ENCODE results near the gene ARHGAP25.

Gene ARHGAP25

DNA sequence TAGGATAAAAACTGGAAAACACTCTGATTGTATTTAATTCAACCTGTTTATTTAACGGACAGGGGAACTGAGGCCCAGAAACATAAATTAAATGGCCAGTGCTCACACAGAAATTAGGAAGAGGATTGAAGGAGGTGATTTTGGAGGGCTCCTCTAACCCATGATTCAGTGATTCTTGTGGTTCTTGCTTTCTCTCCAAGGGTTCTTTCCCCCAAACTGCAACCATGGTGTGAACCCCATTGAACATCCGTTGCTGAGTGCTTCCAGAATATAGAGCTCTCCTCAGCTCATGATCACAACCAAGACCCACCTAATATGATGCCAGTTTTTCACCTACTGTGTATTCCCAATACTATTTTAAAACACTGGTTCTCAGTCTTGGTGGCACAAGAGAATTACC, 95.1 kb downstream of the ARHGAP25 start:
- no peak for DNase-seq (ENCODE audit: low read depth in 2 of 2)

DNA sequence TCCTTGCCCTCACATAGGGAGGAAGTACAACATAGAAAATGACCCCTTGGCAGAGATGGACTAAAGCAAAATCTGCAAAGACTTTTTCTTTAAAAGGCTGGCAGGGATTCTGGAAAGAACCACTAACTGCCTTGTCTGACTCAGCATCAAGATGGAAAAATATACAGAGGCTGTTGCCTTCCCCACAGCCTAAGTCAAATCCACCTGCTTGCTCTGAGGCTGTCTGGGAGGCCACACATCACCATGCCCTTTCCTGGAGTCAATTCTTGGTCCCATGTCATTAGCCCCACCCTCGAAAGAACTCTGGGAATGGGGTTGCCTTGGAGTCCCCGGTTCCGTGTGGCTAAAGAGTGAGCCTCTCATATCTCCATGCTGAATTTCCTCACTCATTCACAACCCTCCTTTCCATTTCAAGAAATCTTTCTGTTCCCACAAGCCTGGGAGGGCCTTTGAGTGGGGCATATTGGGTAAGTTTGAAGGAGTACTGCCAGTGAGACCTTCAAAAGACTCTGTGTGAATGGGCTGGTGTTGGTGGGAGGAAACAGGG, 97.1 kb downstream of the ARHGAP25 start:
- DNase-seq (ENCODE audit: low read depth in 2 of 2) = no peak

DNA sequence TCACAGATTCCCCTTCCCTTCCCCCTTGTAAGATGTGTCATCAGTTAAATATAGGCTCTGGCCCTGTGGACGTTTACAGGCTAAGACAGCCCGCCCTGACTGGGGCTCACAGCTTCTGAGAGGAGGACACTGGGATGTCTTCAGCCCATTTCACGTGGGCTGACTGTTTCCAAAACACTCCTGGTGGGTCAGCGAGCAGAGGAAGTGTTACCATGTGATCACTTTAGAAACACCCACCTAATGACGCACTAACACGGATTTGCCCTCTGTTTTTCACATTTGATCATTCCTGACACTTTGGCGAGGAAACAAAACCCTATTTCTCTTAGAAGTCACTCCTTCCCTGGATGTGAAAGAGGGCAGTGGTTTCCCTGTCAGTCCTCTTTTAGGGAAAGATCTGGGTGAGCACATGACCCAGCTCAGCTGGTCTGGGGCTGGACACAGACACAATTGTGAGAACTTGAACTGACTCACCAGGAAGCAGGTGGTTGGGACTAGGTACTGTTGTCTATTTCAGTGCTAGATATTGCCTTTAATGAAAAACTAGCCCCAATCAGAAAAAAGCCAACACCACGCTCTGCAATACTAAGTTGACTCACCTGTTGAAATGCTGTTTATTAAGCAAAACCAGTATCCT, 97.7 kb downstream of the ARHGAP25 start:
- peak; percentile 37 to 54 for DNase-seq (ENCODE audit: low read depth in 2 of 2)

DNA sequence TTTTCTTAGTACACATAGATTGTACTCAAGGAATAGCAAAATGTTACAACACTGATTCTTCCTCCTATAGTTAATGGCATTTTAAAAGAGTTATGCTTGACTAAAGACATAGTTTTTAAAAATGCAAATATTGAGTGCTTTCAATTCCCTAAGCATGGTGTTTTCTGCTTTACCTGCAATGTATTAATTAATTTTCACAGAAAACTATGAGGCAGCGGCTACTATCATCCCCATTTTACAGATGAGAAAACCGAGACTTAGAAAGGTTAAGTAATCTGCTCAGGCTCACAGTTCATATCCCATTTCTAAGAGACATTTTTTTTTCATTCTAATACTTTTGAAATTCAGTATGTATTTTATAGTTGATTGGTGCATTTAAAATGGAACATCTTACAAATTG, 98.6 kb downstream of the ARHGAP25 start:
- DNase-seq (ENCODE audit: low read depth in 2 of 2) = no peak

DNA sequence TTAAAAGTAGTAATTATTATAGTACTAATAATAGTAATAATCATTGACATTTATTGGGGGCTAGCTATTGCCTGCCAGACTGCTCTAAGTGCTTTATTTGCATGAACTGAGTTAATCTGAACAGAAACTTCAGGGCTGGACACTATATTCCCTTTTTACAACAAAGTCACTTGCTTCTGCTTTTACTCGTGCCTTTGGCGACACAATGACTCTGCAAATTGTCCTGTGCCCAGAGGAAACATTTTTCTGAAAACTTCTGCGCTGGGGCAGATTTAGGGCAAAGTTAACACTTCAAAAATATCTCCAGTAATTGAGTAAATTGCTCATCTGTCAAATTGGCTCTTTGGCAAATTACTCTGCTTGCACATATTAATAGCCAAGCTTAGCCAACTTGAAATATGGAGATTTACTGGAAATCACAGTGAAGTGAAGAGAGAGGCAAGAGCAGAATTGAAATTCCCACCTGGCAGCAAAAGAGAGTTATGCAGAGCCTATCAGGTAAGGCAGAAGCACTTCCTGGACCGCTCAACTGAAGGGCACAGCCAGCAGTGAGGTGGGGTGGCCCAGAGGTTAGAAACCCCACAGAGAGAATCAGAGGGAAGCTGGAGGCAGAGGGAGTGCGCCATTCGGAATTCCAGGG, 100.2 kb downstream of the ARHGAP25 start:
- DNase-seq (ENCODE audit: low read depth in 2 of 2) = no peak

DNA sequence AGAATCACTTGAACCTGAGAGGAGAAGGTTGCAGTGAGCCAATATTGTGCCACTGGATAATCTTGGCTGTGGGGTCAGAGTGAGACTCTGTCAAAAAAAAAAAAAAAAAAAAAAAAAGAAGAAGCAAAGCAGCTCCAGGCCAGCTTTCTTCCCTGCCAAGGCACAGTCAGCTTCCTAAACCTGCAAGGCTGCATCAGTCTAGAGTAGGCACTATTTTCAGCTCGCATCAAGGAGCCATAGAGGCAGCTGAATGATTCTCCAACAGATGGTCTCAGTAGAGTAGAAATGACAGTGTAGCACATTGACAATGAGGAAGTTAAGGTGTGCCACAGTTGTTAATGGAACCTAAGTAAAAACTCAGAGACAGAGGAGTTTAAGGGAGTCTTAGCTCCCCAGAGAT, 101.0 kb downstream of the ARHGAP25 start:
- DNase-seq (ENCODE audit: low read depth in 2 of 2) = no peak

DNA sequence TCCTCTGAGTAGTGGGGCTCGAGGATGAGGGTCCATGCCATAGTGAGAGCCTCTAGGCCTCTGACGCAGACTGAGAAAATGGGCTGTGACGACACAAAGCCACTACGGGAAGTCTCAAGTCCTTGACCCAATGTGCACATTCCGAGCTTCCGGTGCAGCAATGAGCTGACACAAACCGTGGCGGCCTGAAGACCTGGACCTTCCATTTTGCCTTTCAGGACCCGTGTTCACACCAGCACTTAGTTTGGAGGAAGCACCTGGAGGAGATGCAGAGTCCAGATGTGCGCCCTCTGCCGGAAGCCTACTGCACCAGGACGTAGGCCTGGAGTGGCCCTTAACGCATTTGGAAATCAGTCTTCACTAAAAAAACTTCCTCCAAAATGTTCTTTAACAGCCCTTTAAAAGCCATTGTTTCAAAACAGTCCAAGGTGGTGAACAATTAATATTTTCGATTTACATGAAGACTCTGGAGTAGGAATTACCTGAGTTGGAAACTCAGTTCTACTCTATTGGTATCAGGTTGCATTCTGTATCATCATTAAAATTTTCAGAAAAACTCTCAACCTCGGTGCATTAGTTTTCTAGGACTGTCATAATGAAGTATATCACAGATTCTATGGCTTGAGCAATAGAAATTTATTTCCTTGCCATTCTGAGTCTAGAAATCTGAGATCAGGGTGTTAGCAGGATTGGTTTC, 102.7 kb downstream of the ARHGAP25 start:
- DNase-seq (ENCODE audit: low read depth in 2 of 2) = peak; percentile 45 to 50

DNA sequence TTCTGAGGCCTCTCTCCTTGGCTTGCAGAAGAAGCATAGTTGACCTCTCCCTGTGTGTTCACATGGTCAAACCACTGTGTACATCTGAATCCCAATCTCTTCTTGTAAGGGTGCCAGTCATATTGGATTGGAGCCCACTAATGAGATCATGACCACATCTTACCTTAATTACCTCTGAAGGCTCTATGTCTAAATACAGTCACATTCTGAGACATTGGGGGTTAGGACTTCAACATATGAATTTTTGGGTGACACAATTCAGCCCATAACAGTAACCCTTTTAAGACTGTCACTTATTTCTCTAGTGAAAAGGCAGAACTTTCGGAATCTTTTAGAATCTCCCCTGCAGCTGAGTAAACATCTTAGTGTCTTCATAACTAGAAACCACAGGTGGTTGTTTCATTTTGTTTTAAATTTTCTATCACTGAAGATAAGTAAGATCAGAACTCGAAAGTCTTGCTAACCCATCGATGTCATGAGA, 103.3 kb downstream of the ARHGAP25 start:
- no peak for DNase-seq (ENCODE audit: low read depth in 2 of 2)

DNA sequence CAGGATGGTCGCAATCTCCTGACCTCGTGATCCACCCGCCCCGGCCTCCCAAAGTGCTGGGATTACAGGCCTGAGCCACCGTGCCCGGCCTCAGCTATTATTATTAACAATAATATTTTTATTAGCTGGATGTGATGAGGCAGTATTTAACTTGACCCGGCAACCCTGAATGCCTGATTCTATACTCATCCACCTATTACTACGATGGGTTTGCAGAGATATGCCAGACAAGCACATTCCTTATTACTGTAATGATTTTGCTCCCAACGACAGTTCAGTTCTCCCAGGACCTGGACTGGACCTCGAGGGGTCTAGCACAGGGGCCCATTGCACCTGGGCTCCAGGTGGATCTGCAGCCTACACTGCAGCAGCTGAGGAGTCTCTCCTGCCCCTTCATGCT, 104.0 kb downstream of the ARHGAP25 start:
- DNase-seq (ENCODE audit: low read depth in 2 of 2) = no peak

DNA sequence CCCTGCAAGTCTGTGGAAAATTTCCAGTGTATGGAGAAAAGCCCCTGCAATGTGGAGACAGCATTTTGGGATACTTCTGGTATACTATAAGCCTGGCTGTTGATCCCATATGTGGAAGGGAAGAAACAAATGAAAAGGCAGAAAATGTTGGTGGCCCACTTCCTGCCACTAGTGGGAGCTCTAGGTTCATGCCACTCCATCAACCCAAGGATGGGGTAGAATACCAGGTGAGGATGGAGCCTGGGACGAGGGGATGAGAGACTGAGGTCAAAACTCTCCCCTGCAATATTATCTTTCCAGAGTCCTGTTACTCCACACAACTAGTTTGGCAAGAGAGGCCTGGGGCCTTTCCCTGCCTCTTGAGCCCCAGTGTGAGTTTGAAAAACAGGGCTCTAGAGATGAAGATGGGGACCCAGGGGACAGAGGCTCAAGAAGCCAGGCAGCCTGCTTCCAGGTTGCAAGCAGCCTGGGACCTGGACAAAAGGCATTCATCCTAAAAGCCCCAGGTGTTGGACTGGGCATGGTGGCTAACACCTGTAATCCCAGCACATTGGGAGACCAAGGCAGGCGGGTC, 104.7 kb downstream of the ARHGAP25 start:
- DNase-seq (ENCODE audit: low read depth in 2 of 2) = peak in 1 of 2 donors; percentile 28

DNA sequence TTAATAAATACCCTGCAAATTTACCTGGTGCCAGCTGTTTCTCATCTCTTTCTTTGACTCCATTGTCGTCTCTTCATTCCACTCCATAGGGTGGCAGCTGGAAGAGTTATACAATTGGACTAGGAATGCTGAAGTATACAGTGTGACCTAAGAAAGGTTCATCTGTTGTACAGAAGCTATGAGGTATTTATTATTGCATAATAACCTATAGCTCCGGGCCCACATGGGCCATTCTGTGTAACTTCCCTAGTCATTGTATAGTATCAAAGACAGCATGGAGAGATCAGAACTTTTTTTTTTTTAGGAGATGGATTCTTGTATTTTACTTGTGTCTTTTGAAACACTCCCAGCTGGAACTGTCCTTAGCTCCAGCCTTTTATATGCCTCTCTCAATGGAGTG, 110.4 kb downstream of the ARHGAP25 start:
- DNase-seq (ENCODE audit: low read depth in 2 of 2) = no peak

DNA sequence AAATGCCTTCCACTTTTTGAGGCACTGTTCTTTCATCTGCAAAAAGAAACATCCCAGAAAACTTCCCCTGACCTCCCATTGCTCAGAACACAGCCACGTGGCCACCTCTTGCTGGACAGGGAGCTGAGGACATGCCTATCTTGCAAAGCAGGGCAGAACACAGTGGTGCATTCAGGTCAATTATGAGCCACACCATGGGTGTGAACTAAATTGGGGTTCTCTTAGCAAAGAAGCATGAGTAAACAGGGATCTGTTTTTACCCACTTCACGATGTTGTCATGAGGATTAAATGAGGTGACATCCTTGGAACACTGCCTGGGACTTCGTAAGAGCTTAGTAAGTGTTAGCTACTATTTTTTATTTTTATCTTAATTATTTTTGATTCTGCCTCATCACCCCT, 111.5 kb downstream of the ARHGAP25 start:
- no peak for DNase-seq (ENCODE audit: low read depth in 2 of 2)

DNA sequence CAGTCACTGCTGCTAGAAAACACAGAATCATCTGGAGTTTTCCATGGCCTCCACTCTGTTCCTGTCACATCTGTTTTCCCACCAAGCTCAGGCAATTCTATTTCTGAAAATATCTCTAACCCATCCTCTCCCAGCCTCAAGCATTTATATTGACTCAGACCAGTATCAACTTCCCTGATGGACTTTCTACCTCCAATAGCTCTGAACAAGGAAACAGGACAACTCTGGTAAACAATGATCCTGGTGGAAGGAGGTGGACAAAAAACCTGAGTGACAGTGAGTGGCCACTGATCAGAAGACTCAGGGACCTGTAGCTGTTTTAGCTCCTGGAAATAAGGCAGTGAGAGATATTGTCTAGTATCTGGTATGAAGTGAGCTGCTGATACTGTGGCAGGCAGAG, 113.1 kb downstream of the ARHGAP25 start:
- no peak for DNase-seq (ENCODE audit: low read depth in 2 of 2)

DNA sequence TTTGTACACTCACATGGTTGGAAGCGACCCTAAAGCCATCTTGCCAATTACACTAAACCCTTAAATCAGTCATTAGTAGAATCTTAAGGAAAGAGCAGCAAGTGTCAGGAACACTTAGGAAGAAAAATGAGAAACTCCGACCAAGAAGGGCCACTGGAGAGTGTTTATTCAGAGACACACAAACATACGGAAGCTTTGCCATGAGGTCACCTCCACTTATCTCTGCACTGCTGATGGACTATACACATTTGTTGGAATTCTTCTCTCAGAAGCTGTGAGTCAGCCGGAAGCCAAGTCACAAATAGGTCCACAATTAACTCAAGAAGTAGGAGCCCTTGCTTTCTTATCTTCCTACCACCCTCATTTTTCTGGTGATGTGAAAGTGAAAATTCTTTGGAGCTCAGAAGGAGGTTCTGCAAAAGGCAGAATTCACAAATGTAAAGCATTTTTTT, 115.0 kb downstream of the ARHGAP25 start:
- no peak for DNase-seq (ENCODE audit: low read depth in 2 of 2)

DNA sequence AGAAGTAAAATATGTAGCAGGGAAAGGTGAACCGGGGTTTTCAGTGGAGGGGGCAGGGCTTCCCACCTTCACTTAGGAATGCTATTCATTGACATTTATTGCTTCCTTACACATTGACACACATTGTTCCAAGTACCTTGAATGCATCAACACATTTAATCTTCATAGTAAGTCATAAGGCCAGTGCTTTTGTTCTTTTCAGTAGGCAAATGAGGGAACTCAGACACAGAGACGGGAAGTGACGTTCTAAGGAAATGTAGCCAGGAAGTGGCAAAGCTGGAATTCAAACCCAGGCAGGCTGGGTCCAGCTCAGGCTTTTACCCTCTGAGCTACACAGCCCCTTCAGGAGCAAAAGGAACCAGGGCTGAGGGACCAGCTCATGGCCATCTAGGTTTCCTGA, 115.9 kb downstream of the ARHGAP25 start:
- no peak for DNase-seq (ENCODE audit: low read depth in 2 of 2)

DNA sequence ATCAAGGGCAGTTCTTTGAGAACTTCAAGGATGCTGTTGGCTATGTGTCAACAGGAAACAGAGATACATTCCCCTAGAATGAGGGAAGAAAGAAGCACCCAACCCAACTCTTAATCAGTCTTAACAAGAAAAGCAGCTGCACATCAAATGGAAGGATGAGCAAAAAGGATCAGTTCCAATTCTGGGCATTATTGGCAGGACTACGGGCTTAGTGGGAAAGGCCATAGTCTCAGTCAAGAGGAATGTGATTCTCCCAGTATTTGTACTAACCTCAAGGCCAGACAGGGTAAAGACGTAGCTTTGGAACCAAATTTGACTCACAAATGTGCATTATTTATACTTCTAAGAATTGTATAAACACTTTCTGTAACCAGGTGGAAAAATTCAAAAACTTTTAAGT, 118.4 kb downstream of the ARHGAP25 start:
- DNase-seq (ENCODE audit: low read depth in 2 of 2) = no peak

DNA sequence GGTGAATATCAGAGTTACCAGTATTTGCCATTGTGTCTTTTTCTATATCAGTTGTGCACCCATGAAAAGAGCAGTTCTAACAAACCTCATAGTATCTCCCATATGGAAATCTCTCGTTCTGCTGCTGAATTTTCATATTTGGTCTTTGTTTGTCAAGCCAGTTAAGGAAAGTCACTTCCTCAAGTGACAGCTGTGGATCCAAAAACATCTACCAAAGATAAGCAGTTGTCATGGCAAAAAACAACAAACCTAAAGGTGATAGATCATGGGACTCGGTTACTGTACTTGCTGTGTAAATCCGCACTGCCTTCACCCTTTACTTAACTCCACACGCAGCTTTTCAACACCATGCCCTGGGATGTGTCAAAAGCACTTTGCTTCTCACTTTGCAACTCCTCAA, 119.3 kb downstream of the ARHGAP25 start:
- DNase-seq (ENCODE audit: low read depth in 2 of 2) = no peak

DNA sequence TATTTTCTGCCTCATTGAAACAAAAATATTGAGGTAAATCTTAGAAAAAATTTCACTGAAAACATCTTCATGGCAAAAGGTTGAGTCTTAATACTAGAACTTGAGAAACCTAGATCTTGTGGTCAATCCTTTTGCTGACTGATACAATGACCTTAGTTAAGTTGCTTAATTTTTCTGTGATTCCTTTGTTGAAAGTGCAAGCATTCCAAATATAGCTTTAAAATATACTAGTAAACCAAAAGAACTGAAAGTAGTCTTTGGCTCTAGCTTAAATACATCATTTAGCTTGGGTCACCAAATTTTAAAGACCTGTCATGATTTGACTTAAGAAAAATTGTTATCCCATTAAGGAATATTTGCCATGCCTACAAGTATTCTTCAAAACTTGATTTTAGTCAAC, 119.9 kb downstream of the ARHGAP25 start:
- no peak for DNase-seq (ENCODE audit: low read depth in 2 of 2)

DNA sequence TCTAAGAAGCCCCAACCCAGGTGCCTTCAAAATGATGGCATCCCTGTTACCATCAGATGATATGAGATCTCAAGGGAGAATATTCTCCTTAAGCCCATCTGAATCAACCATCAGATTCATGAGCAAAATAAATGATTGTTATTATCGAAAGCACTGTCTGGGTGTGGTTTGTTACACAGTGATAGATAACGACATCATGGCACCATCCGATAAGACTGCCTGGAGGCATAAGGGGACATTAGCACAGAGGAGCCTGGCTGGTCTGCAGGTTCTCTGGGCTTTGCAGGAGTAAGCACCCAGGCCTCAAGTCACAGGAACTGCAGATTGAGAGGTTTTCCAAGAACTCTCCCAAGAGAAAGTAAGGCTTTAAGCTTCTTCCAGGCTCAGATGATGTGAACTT, 120.9 kb downstream of the ARHGAP25 start:
- no peak for DNase-seq (ENCODE audit: low read depth in 2 of 2)

DNA sequence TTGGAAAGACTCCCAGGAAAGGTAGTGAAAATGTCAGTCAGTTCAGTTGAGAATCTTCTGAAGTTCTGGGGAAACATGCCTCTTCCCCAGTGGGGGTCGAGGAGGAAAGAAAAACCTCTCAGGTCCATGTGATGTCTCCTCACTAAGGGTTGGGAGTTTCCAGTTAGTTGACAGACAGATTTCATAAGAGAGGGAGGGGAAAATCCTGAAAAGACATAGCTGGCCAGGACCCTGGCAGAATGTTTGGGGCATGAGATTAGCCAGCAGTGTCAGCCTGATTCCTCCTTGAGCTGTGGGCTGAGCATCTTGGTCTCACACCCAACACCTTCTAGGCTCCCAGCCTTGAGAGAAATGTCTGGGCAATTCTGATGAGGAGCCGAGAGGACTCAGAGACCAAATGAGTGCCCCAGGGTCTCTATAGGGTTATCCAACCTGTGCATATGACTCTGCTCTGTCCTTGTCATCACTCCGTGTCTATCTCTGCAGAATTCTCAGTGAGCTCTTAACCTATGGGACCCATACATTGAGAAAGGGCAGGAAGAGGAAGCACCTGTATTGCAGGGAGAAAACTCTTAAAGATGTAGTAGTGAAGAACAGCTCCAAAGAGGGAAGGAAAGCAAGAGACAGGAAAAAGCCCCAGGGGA, 122.7 kb downstream of the ARHGAP25 start:
- DNase-seq (ENCODE audit: low read depth in 2 of 2) = no peak

DNA sequence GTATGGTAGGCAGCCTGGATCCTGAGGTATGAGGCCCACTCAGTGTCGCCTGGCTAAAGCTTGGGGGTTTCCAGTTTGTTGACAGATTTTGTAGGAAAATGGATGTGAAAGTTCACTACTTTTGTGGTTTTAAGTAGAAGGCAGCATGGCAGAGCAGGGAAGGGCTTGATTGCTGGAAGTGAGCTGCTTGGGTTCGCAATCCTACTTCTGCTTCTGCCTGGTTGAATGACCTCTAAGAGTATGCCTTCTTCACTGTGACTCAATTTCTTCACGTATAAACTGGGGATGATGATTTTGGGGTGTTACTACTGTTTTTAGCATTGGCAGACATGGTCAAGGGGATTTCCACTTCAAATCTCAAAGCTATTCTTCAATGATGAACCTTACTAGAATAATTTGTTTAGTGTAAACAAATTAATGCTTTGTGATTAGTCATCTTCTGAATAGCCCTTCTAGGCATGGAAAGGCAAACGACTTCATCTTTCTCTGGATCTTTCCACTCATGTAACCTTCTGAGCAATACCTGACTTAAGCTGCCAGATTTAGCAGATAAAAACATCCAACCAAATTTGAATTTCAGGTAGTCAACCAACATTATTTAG, 123.3 kb downstream of the ARHGAP25 start:
- DNase-seq (ENCODE audit: low read depth in 2 of 2) = no peak

Measured in stimulated activated CD8-positive, alpha-beta memory T cell treated with anti-CD3 and anti-CD28 coated beads, Interleukin-2, amount 100 ng/mL, for 48 hours (primary cell).